Stimulated activated CD8-positive, alpha-beta memory T cell treated with anti-CD3 and anti-CD28 coated beads, Interleukin-7, amount 100 ng/mL, for 24 hours (primary cell): ENCODE measurements around the gene ZMIZ1.
"Not testable (repeated sequence)": the region's sequence is repeated elsewhere in the genome, so short reads cannot be mapped to it uniquely, and the experiment has no call there.

ENCODE experiments used
- DNase-seq: peaks from one replicate; pipeline ENCODE4 v3.0.0-alpha.2; 2020; ENCODE audit warnings: low read depth

Gene ZMIZ1

DNA sequence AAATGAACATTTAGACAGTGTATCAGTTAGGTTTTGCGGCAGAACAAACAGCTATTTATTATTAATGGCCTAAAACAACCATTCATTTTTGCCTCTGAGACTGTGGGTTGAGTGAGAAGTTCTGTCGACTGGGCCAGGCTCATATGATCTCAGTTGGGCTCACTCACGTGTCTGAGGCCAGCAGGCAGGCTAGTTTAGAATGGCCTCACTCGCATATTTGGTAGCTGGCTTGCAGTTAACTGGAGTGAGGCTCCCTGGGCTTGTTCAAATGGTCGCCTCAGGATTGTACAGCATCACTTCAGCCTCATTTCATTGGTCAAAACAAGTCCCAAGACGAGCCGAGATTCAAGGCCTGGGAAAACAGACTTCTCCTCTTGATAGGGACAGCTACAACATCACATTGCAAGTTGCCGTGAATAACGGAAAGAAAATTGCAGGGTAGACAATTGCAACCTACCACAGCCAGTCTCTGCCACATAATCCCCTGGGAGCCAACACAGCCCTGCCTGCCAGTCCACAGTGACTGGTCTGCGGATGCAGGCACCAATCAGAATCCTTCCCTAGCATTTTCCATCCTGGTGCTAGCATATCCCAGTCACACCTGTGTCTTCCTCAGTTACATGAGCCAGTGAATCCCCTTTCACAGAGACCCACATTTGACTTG, 255.4 kb downstream of the ZMIZ1 start:
- DNase-seq, result no peak

DNA sequence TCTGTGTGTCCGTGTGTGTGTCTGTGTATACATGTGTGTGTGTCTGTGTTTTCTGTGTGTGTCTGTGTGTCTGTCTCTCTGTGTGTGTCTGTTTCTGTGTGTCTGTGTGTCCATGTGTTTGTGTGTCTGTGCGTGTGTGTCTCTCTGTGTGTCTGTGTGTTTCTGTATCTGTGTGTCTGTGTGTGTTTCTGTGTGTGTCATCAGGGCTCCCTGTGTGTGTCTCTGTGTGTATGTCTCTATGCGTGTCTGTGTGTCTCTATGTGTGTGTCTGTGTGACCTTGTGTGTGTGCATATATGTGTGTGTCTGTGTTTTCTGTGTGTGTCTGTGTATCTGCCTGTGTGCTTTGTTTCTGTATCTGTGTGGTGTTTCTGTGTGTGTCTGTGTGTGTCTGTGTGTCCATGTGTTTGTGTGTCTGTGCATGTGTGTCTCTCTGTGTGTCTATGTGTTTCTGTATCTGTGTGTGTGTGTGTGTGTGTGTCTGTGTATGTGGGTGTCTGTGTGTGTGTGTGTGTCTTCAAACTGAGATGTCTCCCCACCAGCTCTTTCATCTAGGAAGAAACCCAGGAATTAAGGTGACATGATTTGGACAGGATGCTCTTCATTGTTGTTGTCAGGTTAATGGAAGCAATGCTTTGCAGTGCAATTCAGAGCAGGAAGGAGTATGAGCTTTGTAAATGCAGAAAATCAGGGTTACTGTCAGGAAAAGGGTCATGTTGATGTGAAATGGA, 257.8 kb downstream of the ZMIZ1 start:
- no peak for DNase-seq

DNA sequence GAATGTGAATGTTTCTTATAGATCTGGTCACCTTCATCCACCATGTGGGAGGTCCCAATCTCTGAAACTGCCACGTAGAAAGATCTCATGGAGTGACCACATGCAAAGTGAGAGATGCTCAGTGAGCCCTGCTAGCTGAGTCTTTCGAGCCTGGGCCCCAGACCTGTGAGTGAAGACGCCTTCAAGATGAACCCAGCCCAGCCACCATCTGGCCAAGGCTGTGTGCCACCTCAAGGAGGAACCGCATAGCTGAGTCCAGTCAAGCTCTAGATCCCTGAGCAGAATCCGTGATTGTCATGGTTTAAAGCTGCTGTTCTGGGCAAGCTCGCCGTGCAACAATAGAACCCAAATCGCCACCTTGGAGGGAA, 258.3 kb downstream of the ZMIZ1 start:
- no peak for DNase-seq

DNA sequence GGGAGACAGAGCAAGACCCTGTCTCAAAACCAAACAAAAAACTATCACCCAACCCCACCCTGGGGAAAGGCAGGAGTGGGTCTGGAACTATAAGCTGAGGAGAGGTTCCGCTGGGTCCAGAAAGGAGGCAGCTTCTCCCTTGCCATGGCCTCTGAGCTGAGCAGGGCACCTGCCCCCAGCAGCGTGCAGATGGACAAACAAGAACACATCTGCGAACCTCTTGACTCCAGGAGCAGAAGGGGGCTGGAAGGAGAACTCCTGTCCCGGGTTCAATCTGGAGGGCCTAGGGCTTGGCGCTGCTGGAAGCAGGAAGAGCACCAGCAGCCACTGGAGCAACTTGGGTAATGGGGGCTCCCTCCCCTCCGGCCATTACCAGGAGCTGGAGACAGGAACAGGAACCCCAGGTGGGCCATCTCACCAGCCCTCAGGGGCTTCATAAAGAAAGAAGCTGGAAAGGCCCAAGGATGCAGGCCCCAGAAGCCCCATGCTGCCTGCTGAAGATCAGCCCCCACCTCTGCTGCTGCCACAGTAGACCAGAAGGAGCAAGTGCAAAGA, 259.5 kb downstream of the ZMIZ1 start:
- no peak for DNase-seq

DNA sequence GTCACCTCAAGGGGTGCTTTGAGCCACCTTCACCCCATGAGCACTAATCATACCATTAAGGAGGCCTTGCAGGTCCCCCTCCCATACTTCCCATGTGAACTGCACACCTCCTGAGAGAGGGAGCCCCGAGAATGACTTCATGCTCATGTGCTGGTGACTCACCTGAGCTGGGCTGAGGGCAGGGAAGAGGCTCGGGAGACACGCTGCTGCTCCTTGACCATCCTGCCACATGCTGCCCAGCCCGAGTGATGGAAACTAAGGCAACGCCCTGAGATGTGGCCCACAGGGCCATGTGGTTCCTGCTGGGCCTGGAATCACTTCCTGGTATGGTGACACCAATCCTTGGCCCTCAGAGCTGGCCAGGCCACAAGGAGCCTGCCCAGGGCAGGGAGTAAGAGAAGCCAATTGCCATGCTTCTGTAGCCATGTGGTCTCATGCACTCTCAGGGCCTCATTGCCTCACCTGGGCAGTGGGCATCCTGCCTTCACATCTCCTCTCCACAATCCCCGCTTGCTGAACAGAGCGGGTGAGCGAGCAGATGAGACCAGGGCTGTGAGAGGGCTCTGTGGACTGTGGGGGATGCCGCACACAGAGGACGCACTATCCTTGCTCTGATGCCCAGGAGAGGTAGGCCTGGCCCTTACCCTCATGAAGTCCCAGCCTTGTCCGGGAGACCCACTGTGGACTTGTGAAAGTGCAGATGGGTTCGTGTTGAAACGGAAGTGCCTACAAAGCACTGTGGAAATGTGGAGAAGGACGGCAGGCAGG, 260.2 kb downstream of the ZMIZ1 start:
- no peak for DNase-seq

DNA sequence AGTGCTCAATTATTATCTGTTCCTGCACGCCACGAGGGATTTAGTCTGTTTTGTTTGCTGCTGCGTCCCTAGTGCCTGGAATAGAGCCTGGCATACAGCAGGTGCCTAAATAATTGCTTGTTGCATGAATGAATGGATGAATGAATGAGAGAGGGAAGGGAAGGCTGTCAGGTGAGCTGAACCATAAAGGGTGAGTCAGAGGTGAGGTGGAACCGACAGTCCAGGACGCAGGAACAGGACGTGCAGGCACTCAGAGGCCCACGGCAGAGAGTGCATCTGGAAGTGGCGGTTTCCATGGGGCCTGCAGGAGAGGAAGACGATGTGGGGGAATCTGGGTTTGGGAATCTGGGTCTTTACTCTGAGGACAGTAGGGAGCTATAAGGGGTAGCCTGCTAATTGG, 260.8 kb downstream of the ZMIZ1 start:
- no peak for DNase-seq

DNA sequence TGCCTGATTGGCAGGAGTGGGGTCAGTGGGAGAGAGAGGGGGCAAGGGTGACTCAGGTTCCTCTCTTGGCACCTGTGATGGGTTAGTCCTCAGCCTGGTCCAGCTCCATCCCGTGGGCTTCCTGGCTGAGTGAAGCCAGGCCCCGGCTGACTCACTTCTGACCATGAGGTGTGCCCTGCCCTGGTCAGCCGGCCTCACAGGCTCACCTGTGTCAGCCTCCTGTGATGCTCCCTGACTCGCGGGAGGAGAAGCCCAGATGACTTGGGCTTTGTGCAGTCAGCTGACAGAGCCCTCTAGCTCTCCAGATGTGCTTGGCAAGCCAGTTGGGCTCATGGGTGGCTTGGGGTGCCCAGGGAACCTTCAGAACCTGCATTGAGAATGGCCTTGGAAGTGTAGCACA, 262.5 kb downstream of the ZMIZ1 start:
- DNase-seq, result no peak

DNA sequence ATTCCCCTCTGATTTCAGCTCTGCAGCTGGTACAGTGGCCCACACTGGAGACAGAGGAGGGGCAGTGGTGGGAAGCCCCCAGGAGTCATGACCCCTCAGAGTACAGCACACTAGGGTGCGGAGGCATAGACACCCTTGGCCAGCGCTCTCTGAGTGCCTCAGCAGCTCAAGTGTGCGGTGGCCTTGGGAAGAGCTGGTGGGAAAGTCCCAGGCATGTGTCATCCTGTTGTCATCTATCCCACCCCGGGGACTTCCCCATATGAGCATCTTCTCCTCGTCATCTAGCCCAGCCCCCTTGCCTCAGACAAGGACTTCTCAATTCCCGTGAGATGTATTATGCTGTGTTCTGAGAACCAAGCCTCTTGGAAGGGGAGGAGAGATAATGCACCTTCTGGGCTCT, 262.9 kb downstream of the ZMIZ1 start:
- peak; percentile 65 for DNase-seq

DNA sequence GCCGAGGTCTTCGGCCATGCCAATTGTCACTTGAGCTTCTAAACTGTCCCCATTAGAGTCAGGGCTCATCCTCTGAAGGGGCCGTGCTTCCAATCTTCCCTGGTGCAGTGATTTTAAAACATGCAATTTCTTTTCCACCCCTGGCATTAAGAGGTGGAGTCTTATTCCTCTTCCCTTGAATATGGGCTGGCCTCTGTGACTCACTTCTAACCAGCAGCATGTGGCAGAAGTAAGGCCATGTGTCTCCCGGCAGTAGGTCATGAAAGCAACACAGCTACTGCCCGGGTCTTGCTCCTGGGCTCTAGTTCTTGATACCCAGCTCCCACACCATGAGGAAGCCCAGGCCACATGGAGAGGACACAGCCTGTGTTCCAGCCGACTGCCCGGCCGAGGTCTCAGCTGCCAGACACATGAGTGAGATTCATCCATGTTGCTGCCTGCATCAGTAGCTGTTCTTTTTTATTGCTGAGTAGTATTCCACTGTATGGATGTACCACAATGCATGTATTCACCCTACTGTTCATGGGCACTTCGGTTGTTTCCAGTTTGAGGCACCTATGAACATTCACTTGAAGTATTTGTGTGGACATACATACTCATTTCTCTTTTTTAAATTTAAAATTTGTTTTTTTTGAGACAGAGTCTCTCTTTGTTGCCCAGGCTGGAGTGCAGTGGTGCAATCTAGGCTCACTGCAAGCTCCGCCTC, 264.0 kb downstream of the ZMIZ1 start:
- DNase-seq, result not testable (repeated sequence)

DNA sequence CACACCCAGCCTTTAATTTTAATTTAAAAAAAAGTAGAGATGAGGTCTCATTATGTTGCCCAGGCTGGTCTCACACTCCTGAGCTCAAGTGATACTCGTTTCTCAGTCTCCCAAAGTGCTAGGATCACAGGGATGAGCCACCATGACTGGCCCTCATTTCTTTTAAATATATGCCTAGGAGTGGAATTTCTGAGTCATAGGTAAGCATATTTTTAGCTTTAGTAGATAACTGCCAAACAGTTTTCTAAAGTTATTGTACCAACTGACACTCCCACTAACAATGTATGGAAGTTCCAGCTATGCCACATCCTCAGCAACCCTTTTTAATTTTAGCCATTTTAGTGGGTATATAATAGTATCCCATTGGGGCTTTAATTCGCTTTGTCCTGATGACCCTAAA, 264.7 kb downstream of the ZMIZ1 start:
- no peak for DNase-seq

DNA sequence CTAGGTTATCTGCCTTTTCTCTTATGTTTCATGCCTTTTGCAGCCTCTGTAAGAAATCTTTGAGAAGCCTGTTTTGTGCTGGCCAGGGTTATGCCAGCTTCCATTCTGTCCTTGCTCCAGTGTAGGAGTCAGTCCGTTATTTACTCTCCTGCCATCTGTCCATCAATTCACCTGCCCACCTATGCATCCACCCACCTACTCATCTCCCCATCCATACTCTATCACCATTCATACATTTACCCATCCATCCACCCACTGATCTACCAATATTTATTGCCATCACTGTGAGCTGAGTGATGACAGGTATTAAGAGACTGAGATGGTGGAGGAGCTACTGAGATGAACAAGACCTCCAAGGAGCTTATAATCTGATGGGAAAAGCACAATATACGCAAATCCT, 265.8 kb downstream of the ZMIZ1 start:
- no peak for DNase-seq

DNA sequence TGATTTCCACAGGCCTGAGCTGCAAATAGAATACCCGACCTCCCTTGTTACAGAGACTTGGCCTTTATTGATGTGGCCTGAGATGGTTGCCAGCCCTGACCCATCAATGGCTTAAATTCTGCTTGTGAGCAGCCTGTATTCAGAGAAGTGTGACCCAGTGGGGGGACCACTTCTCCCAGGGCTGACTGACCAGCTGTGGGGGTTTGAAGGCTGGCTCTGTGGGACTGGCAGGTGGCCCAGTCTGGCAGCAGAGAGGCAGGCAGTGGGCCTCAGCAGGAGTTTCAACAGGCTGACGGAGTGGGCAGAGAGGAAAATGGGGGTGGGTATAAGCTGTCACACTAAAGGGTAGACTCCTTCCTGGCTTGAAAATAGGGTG, 266.3 kb downstream of the ZMIZ1 start:
- DNase-seq, result no peak

DNA sequence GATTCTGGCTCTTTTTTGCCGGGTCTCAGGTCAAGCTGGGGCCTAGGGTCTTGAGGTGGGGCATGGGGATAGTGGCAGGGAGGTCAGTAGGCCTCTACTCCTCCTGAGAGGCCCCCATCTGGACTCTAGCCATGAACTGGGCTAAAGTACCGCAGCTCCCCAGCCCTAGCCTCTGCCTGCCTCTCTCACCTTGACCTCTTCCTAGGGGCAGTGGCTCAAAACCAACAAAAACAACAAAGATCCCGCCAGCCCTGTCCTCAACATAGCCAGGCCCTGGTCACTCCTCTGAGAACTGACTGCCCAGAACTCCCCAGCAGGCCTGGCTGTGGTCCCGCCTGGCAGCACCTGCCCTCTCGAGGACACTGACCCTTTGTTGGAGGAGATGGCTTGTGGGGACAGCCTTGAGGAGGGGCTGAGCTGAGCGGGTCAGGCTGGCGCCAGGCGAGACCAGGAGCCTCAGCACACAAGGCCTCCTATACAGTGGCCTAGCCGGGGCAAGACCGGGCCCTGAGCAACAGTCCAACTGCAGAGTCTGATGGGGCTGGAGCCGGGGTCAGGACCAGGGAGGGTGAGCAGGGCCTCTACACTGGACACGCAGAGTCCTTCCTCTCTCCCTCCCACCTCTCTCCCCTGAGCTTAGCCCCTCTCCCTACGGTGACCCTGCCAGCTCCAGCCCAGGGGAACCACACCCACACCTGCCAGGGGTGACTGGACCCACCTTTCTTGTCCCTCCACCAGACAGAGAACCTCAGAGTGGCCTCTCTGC, 266.9 kb downstream of the ZMIZ1 start:
- no peak for DNase-seq

DNA sequence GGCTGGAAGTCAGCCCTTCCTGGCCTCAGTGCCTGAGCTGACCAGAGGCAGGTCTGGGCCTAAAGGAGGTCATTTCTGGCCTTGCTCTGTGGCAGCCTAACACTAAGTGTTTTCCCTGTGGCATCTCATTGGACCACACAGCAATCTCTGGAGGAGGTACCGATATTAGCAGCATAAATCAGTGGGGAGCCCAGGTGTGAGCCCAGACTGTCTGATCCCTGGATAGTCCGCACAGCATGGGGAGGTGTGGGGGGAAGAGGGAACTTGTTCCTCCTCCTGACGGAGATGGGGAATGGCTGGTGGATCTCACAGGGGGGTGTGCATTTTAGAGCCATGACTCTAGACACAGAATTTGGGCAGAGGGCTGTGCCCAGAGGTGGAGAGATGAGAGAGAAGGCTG, 267.5 kb downstream of the ZMIZ1 start:
- DNase-seq, result no peak

DNA sequence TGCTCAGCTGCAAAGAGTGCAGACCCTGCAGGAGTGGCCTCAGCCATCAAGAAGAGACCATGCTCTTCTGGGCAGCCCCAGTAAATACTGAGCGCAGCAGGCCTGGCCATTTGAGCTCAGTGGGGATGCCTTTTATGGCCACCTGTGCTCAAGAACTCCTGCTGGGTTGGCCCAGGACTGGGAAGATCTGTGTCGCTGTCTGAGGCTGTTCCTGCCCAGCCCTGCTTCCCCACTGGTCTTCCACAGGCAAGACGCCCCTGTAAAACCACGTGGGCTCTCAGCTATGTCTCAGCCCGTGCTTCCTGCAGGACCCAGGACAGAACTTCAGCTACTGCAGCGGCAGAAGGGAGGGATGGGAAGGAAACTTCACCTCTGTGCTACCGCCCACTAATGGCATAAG, 268.0 kb downstream of the ZMIZ1 start:
- no peak for DNase-seq

DNA sequence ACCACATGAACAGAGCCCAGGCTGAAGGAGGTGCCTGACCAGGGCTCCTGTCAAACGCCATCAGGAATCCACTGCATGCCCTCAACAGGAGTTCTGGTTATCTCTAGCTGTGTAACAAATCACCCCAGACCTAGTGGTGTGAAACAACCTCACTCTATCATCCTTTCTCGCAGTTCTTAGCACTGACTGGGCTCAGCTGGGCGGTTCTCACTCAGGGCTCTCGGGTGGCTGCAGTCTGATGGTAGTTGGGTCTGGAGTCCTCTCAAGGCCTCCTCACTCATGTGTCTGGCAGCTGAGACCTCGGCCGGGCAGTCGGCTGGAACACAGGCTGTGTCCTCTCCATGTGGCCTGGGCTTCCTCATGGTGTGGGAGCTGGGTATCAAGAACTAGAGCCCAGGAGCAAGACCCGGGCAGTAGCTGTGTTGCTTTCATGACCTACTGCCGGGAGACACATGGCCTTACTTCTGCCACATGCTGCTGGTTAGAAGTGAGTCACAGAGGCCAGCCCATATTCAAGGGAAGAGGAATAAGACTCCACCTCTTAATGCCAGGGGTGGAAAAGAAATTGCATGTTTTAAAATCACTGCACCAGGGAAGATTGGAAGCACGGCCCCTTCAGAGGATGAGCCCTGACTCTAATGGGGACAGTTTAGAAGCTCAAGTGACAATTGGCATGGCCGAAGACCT, 269.2 kb downstream of the ZMIZ1 start:
- not testable (repeated sequence) for DNase-seq

DNA sequence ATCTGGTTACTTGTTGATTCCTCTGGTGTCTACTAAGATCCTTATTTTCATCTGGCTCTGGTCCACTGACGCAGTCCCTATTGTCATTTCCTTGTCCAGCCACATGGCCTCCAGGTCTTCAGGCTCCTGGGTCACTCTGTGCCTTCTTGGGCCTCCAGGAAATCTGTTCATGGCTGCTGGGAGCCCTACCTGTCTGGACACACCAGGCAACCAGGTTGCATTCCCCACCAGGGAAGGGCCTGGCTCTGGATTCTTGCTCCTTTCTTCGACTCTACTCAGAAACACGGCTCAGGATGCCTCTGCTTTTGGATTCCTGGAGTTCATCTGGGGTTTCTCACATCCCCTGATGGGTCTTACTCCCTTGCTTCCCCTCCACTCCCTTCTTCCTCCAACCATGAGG, 270.5 kb downstream of the ZMIZ1 start:
- no peak for DNase-seq

DNA sequence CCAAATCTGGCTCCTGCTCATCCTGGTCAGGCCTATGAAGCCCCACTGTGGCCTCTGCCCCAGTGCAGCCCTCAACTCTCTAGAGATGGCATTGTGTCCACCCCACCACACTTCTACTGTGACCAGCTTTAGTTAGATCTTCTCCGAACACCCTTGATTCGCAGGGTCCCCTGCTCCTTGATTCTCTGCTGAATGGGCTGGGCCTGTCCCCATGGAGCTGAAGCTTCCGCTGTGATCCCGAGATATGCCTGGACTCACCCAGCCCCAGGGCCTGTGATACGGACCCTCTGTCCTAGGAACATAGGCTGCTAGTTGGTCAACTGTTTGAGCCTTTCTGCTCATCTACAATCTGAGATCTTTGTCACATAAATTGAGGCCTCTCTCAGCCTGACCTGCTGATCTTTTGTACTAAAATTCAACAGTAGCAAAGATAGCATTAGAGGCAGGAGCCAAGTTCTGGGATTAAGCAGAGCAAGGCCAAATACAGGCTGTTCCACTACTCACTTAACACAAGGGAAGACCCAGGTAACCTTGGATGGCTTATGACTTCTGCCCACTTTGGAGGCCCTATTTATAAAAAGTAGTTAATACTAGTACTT, 272.0 kb downstream of the ZMIZ1 start:
- DNase-seq, result no peak

DNA sequence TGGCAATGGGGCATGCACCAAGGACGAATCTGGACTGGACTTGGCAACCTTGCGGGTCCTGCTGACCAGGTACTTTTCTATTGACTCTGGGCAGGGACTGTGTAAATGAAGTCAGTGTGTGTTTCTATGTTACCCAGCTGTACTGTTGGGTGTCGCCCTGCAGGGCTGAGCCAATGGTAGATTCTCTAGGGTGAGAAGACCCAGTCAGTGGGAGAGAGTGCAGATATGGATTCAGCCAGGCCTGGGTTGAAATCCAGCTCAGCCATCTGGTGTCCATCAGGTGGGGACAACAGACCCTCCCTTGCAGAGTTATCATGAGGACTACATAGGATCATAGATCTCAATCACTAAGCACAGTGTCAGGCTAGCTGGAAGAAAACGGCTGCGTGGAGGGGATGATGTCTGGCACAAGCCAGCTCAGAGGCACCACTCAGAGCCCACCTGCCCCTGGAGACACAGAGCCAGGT, 273.6 kb downstream of the ZMIZ1 start:
- DNase-seq, result no peak

DNA sequence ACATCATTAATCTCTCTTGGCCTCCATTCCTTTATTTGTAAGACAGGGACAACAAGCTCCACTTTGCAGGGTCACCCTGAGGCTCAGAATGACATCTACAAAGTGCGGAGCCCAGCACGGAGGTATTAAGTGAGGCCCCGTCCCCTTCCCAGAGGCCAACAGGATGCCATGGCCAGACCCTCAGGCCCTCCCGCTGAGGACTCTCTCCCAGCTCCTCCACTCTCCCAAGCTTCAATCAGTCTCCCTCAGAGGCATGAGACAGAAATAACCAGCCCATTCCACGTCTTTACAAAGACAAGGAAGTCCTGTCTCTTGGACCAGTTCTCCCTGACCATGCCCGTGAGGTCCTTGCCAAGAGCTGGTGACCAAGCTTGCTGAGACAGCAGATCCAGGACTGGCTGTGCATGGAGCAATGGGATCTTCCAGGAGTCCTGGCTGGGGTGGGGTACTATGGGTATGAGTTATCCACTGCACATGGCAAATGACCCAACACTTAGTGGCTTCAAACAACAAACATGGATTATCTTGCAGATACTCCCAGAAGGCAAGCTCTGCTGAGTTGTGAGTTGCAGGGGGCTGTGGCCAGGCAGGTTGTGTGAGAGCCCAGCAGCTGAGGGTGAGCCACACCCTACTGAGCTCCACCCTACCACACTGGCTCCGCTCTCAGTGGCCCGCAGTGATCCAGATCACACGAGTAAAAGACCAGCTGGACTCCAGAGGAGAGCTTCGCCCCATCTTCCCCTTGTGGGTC, 274.2 kb downstream of the ZMIZ1 start:
- no peak for DNase-seq
